Keratinocyte (primary cell): ENCODE results near the gene HOXC5. TPM values are rescaled to one million over a fixed set of nuclear protein-coding genes. Genes with fewer than 3 reads are reported as not detected.
A peak's percentile ranks its signal among the peaks of the same experiment; 100 is the strongest.

Source experiments
- DNase-seq: peaks from one replicate; pipeline ENCODE4 v3.0.0-alpha.2; 2011; ENCODE audit warnings: low read depth, missing footprints, low spot score
- FAIRE-seq: peaks from 2 replicates; lab custom pipeline; 2011; peaks lifted over from hg19 to GRCh38; lab: Jason Lieb, UNC
- H2AFZ ChIP-seq: 2 replicates; pipeline ENCODE4 v1.6.0; 2012; ENCODE audit warnings: low read length, control low read depth, inconsistent platforms; ENCODE audit not compliant: control insufficient read depth
- H3K27ac ChIP-seq: 2 replicates; pipeline ENCODE4 v1.5.1; 2011; ENCODE audit warnings: low read length; ENCODE audit not compliant: control insufficient read depth, insufficient read depth
- H3K27me3 ChIP-seq: 3 replicates; pipeline ENCODE4 v1.6.0; 2011; ENCODE audit warnings: low read length; ENCODE audit not compliant: control insufficient read depth, insufficient read depth; ENCODE audit errors: extremely low read depth
- H3K36me3 ChIP-seq, 2 experiments: 2 replicates in 1 of 2; 3 replicates in 1 of 2; pipeline ENCODE4 v1.5.1; 2011; ENCODE audit warnings: low read length in 2 of 2, mild to moderate bottlenecking in 1 of 2; ENCODE audit not compliant: control insufficient read depth in 2 of 2, insufficient read depth in 2 of 2; ENCODE audit errors: extremely low read depth in 1 of 2
- H3K4me1 ChIP-seq: 3 replicates; pipeline ENCODE4 v1.5.1; 2011; ENCODE audit warnings: low read length; ENCODE audit not compliant: control insufficient read depth, insufficient read depth; ENCODE audit errors: extremely low read depth
- H3K4me2 ChIP-seq: 3 replicates; pipeline ENCODE4 v1.6.0; 2011; ENCODE audit warnings: low read depth, low read length; ENCODE audit not compliant: control insufficient read depth, insufficient read depth; ENCODE audit errors: extremely low read depth
- H3K4me3 ChIP-seq, 3 experiments: fragments of 200-600 bp in 1 of 3; sonication (generic) in 1 of 3; 2 replicates in 2 of 3; 3 replicates in 1 of 3; pipeline ENCODE4 v1.5.1; 2011 to 2016; ENCODE audit warnings: low read length in 3 of 3, mild to moderate bottlenecking in 3 of 3, control low read depth in 2 of 3, inconsistent platforms in 1 of 3, low read depth in 1 of 3, mixed read lengths in 1 of 3, mixed run types in 1 of 3, moderate library complexity in 1 of 3; ENCODE audit not compliant: control insufficient read depth in 2 of 3, insufficient read depth in 2 of 3; ENCODE audit errors: extremely low read depth in 1 of 3
- H3K79me2 ChIP-seq: 2 replicates; pipeline ENCODE4 v1.6.0; 2012; ENCODE audit warnings: low read length; ENCODE audit not compliant: control insufficient read depth, insufficient read depth
- H3K9ac ChIP-seq: 3 replicates; pipeline ENCODE4 v1.6.0; 2011; ENCODE audit warnings: low read length; ENCODE audit not compliant: control insufficient read depth, insufficient read depth; ENCODE audit errors: extremely low read depth
- H3K9me1 ChIP-seq: 3 replicates; pipeline ENCODE4 v1.6.0; 2011; ENCODE audit warnings: low read length; ENCODE audit not compliant: control insufficient read depth, insufficient read depth; ENCODE audit errors: extremely low read depth
- H3K9me3 ChIP-seq: 2 replicates; pipeline ENCODE4 v1.5.1; 2012; ENCODE audit warnings: low read depth, low read length; ENCODE audit not compliant: control insufficient read depth
- H4K20me1 ChIP-seq: 3 replicates; pipeline ENCODE4 v1.6.0; 2011; ENCODE audit warnings: low read length; ENCODE audit not compliant: control insufficient read depth, insufficient read depth; ENCODE audit errors: extremely low read depth
- EZH2 ChIP-seq: IDR thresholded peaks from one replicate; pipeline ENCODE4 v1.6.1; 2012; ENCODE audit warnings: inconsistent platforms, mild to moderate bottlenecking, low read length, moderate library complexity
- dilution Hi-C: fragments of 300-500 bp; cut with MboI; formaldehyde crosslinking; loops from one replicate; pipeline ENCODE4 v1.7.0; 2020; ENCODE audit warnings: low sequenced_read_pairs; ENCODE audit not compliant: extremely low pct_ligation_motif_present
- polyA plus RNA-seq, 5 experiments: library from polyadenylated mRNA; depleted of rRNA in 3 of 5; stranded (reverse) in 3 of 5; stranded (forward) in 1 of 5; unstranded in 1 of 5; fragments of >200 nt; gene quantifications; 1 replicate in 1 of 5; 2 replicates in 3 of 5; 3 replicates in 1 of 5; pipeline versions ENCODE4 v1.2.1 to v1.2.3, GENCODE V29; 2011 to 2012; ENCODE audit warnings: missing spikeins in 2 of 5, low read depth in 1 of 5, low replicate concordance in 1 of 5
- TF ChIP-seq, protein P1 (sequence below), 3 experiments: IDR thresholded peaks in 1 of 3; conservative IDR thresholded peaks in 1 of 3; optimal IDR thresholded peaks in 1 of 3; 2 replicates in 2 of 3; 3 replicates in 1 of 3; pipeline versions ENCODE3 to v1.5.1; 2011; ENCODE audit warnings: low read length in 3 of 3, mild to moderate bottlenecking in 3 of 3, moderate library complexity in 2 of 3, control low read depth in 1 of 3, inconsistent platforms in 1 of 3; ENCODE audit not compliant: insufficient read depth in 2 of 3; ENCODE audit errors: extremely low read depth in 1 of 3

Gene HOXC5
- polyA plus RNA-seq, 1 donor (not counting 4 experiments of a cell fraction or from before 2014, with no cell fraction given): 0.18 TPM

DNA sequence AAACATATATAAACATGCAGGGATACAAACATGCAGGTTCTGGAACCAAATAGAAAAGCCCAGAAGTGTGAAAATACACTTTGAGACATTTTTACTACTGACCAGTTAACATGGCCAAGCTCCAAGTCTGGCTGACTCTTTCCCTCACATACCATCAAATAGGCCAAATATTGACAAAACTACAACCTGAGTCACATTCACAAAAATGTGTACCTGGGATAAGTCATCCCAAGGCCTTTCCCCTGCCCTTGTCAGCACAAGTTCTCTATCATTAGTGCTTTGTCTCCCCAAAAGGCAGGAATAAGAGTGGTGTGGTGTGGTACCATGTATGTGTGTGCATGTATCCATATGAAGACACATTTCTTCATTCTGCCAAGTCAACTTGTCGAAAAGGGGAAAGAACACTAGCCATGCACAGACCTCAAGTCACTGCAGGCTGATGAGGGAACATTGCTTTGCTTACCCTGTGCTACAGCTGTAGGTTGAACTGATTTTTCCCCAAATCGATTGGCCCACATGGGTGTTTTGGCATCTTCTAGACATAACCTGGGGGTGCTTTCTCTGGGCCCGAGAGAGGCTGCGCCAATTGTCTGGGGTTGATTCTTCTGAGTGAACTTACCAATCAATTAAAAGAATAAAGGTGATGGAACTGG lies 35.7 kb downstream of the HOXC5 start:
- Histone ChIP-seq H3K36me3 (no peaks in the 10 kb centered on the region), H3K9me3 (no peaks in the 10 kb centered on the region), H3K9me1 (no peaks in the 10 kb centered on the region), H3K9ac (no peak overlapping the region), H4K20me1 (no peaks in the 10 kb centered on the region), H3K4me2 (peak overlapping the region; percentile 43), H3K27ac (no peak overlapping the region), H3K27me3 (no peaks in the 10 kb centered on the region), H2AFZ (no peak overlapping the region), H3K4me3 (no peak overlapping the region), H3K79me2 (no peaks in the 10 kb centered on the region), H3K4me1 (peaks cover 15% of the 10 kb centered on the region)
- TF ChIP-seq EZH2: no peak
- TF ChIP-seq, protein P1, sequence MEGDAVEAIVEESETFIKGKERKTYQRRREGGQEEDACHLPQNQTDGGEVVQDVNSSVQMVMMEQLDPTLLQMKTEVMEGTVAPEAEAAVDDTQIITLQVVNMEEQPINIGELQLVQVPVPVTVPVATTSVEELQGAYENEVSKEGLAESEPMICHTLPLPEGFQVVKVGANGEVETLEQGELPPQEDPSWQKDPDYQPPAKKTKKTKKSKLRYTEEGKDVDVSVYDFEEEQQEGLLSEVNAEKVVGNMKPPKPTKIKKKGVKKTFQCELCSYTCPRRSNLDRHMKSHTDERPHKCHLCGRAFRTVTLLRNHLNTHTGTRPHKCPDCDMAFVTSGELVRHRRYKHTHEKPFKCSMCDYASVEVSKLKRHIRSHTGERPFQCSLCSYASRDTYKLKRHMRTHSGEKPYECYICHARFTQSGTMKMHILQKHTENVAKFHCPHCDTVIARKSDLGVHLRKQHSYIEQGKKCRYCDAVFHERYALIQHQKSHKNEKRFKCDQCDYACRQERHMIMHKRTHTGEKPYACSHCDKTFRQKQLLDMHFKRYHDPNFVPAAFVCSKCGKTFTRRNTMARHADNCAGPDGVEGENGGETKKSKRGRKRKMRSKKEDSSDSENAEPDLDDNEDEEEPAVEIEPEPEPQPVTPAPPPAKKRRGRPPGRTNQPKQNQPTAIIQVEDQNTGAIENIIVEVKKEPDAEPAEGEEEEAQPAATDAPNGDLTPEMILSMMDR (optimal IDR thresholded peaks at IDR 0.05 in 1 of 3, IDR thresholded peaks at IDR 0.05 in 1 of 3, conservative IDR thresholded peaks at IDR 0.05 in 1 of 3; ENCODE audit: extremely low read depth in 1 of 3, insufficient read depth in 2 of 3, low read length in 3 of 3): no peak
- FAIRE-seq (peak; percentile 96), DNase-seq (no peak)
- dilution Hi-C loops: no loop called here

- H3K4me1 ChIP-seq: peaks cover 15% of the 10 kb centered on the region
- no peak for DNase-seq
- FAIRE-seq: no peak
- H3K9me3 ChIP-seq: no peaks in the 10 kb centered on the region
- H3K27ac ChIP-seq: no peak overlapping the region
- no peak overlapping the region for H3K9ac ChIP-seq
- H3K4me3 ChIP-seq: no peak overlapping the region
- H3K79me2 ChIP-seq: no peaks in the 10 kb centered on the region
- dilution Hi-C loops: no loop called here
- H3K9me1 ChIP-seq: no peaks in the 10 kb centered on the region
- TF ChIP-seq, protein P1 (optimal IDR thresholded peaks at IDR 0.05 in 1 of 3, IDR thresholded peaks at IDR 0.05 in 1 of 3, conservative IDR thresholded peaks at IDR 0.05 in 1 of 3; ENCODE audit: extremely low read depth in 1 of 3, insufficient read depth in 2 of 3, low read length in 3 of 3): no peak
- TF ChIP-seq EZH2: no peak
- no peak overlapping the region for H2AFZ ChIP-seq
- H3K36me3 ChIP-seq: no peaks in the 10 kb centered on the region
- no peak overlapping the region for H3K4me2 ChIP-seq
- H3K27me3 ChIP-seq: no peaks in the 10 kb centered on the region
- H4K20me1 ChIP-seq: no peaks in the 10 kb centered on the region
Observed at GRCh38 chr12:54071942-54072341, 39.1 kb downstream of the HOXC5 start.
